GM18505 (cell line): Measurements from ENCODE around the gene HBM.
"Not testable (repeated sequence)": the region's sequence is repeated elsewhere in the genome, so short reads cannot be mapped to it uniquely, and the experiment has no call there.

Source experiments
- ATAC-seq: cut with Tn5 transposase; IDR thresholded peaks from one replicate; pipeline ENCODE4 v1.9.1; 2021; ENCODE audit not compliant: unreplicated experiment
- POLR2A ChIP-seq: IDR thresholded peaks from 4 replicates; pipeline ENCODE4 v1.6.1; 2011; ENCODE audit warnings: borderline replicate concordance; ENCODE audit not compliant: insufficient read depth, insufficient read length; ENCODE audit errors: extremely low read depth

The HBM gene

DNA sequence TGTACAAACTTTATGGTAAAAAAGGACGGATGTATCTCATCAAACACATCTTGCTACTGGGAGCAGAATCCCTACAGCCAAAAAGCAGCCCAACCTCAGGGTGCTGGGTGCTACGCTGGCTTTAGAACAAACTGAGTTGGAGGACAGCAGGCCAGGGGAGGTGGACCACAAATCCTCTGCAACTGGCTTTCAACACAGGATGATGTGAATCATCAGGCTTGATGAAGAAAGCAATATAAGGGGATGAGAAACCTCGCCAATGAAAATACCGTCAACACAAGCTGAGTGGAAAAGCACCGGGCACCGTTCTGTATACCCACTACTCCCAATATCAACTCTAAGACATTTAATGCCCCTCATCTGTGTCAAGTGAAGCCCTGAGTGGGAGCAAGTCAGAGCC lies 28.7 kb downstream of the HBM start:
- ATAC-seq: no peak
- no peak for TF ChIP-seq POLR2A

DNA sequence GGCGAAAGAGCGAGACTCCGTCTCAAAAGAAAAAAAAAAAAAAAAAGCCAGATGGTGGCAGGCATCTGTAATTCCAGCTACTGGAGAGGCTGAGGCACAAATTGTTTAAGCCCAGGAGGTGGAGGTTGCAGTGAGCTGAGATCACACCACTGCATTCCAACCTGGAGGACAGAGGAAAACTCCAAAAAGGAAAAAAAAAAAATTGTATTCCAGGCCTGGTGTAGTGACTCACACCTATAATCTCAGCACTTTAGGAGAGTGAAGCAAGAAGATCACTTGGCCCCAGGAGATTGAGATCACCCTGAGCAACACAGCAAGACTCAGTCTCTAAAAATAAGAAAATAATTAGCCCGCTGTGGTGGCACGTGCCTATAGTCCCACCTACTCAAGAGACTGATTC lies 34.6 kb downstream of the HBM start:
- no peak for TF ChIP-seq POLR2A
- no peak for ATAC-seq

DNA sequence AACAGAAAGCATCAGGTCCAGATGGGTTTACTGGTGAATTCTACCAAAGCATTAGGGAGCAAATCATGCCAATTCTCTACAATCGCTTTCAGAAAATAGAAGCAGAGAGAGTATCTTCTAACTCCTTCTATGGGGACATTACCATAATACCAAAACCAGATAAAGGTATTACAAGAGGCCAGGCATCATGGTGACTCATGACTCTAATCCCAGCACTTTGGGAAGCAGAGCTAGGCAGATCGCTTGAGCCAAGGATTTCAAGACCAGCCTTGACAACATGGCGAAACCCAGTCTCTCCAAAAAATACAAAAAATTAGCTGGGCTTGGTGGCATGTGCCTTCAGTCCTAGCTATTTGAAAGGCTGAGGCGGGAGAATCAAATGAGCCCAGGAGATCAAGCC lies 37.5 kb downstream of the HBM start:
- ATAC-seq: no peak
- TF ChIP-seq POLR2A: no peak

DNA sequence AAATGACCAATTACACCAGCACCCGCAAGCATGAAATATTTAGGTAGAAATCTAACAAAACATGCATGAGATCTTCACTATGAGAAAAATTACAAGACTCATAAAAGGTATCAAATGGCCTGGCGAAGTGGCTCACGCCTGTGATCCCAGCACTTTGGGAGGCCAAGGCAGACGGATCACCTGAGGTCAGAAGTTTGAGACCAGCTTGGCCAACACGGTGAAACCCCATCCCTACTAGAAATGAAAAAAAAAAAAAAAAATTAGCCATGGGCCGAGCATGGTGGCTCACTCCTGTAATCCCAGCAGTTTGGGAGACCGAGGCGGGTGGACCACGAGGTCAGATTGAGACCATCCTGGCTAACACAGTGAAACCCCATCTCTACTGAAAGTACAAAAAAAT lies 38.3 kb downstream of the HBM start:
- not testable (repeated sequence) for ATAC-seq

DNA sequence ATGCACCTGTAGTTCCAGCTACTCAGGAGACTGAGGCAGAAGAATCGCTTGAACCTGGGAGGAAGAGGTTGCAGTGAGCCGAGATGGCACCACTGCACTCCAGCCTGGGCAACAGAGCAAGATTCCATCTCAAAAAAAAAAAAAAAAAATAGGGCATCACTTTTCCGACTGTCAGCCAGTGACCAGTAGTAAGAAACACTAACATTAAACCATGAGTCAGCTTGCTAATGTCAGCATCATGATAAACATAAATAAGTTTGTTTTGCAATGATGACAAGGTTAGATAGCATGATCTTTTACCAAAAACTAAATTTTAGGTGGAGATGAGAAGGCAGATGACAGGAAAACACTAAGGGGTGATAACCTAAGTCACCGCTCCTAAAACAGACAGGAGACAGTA lies 43.6 kb downstream of the HBM start:
- ATAC-seq: not testable (repeated sequence)

DNA sequence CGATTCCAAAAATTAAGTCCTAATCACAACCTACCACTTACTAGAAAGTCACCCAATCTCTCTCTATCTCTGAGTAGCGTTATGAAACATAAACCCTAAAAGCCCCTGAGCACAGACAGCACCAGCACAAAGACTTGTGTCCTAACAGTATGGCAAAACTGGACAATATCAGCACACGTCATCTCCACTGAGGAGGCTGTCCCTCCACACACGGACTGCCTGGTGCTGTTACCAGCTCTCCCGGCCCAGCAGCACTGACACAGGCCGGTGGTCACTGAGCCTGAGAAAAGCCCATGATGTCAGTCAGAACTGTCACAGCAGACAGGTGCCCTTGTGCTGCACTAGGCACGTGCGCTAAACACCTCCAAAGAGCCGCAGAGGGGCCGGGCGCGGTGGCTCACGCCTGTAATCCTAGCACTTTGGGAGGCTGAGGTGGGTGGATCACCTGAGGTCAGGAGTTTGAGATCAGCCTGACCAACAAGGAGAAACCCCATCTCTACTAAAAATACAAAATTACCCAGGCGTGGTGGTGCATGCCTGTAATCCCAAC lies 45.9 kb downstream of the HBM start:
- ATAC-seq: not testable (repeated sequence)

DNA sequence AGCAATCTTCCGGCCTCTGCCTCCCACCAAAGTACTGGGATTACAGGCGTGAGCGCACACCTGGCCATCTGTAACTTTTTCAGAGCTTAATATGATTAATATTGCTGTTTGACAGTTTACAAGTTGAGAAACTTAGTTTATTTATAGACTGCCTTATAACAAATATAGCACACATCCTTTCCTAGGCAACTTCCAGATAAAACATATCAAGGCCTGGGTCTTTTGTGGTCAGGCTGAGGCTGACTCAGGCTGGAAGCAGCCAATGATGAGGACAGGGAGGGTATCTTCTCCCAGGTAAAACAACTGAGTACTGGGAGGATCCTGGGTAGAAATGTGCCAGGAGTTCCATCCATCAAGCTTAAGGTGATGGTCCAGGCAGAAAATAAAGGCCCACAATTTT lies 47.2 kb downstream of the HBM start:
- no peak for TF ChIP-seq POLR2A
- no peak for ATAC-seq
